ENCODE data around the gene SEZ6L2. TPM values are rescaled to one million over a fixed set of nuclear protein-coding genes. Genes with fewer than 3 reads are reported as not detected.

SEZ6L2 gene
- total RNA-seq, 1 experiment from 2014 or later = 70.7 TPM

GRCh38 chr16:29844575-29845331 lies 54.6 kb downstream of the SEZ6L2 start:
- TF ChIP-seq CTCF (IDR thresholded peaks at IDR 0.05) (no peak), POLR2AphosphoS5 (IDR thresholded peaks at IDR 0.05; ENCODE audit: low read depth, low read length) (no peak), REST (IDR thresholded peaks at IDR 0.05; ENCODE audit: insufficient read depth in 1 of 2, low read depth in 2 of 2, low read length in 1 of 2) (no peak), TCF7L2 (IDR thresholded peaks at IDR 0.05; ENCODE audit: low read depth, low read length) (no peak), SIN3A (IDR thresholded peaks at IDR 0.05; ENCODE audit: borderline replicate concordance, insufficient read depth, low read depth, low read length) (no peak)
- Histone ChIP-seq H3K36me3 (ENCODE audit: control insufficient read depth, insufficient read depth, low read length) (no peaks in the 10 kb centered on the region; the same call in 1 of the 2 replicates), H3K4me3 (ENCODE audit: low read depth in 2 of 2, low read length in 2 of 2) (no peak overlapping the region), H3K27ac (ENCODE audit: low read length) (no peak overlapping the region), H3K27me3 (ENCODE audit: control insufficient read depth, insufficient read depth, low read length) (no peaks in the 10 kb centered on the region), H3K4me1 (ENCODE audit: control insufficient read depth, insufficient read depth, low read length) (no peaks in the 10 kb centered on the region), H3K9me3 (ENCODE audit: control insufficient read depth, insufficient read depth, low read depth, low read length) (no peaks in the 10 kb centered on the region)
- ATAC-seq = no peak
- intact Hi-C loops (cut with micrococcal nuclease; ENCODE audit: unreplicated experiment) (no loop called here), in situ Hi-C loops (cut with HindIII; ENCODE audit: low pct_unique_long_range_greater_than_20kb, low sequenced_read_pairs) (no loop called here)
- ChIA-PET CTCF (no interaction called here), POLR2A (no interaction called here)
- BruUV-seq (replicated peaks) = no TSS peak
- no peak for DNase-seq (ENCODE audit: low read depth, low spot score)

GRCh38 chr16:29843931-29844330 lies 55.4 kb downstream of the SEZ6L2 start:
- H3K4me3 ChIP-seq (ENCODE audit: low read depth in 2 of 2, low read length in 2 of 2) = no peak overlapping the region
- in situ Hi-C loops (cut with HindIII; ENCODE audit: low pct_unique_long_range_greater_than_20kb, low sequenced_read_pairs) = no loop called here
- ATAC-seq = no peak
- POLR2A ChIA-PET = interaction anchor here (0.6 kb wide), 1 partner anchor 10 kb away, joined by 6 read pairs; no protein-coding TSS in a partner anchor
- H3K27me3 ChIP-seq (ENCODE audit: control insufficient read depth, insufficient read depth, low read length) = no peaks in the 10 kb centered on the region
- H3K4me1 ChIP-seq (ENCODE audit: control insufficient read depth, insufficient read depth, low read length) = no peaks in the 10 kb centered on the region
- H3K27ac ChIP-seq (ENCODE audit: low read length) = no peak overlapping the region
- no peaks in the 10 kb centered on the region for H3K9me3 ChIP-seq (ENCODE audit: control insufficient read depth, insufficient read depth, low read depth, low read length)
- H3K36me3 ChIP-seq (ENCODE audit: control insufficient read depth, insufficient read depth, low read length) = no peaks in the 10 kb centered on the region; the same call in 1 of the 2 replicates
- CTCF ChIA-PET = no interaction called here
- no peak for TF ChIP-seq TCF7L2 (IDR thresholded peaks at IDR 0.05; ENCODE audit: low read depth, low read length)
- TF ChIP-seq REST (IDR thresholded peaks at IDR 0.05; ENCODE audit: insufficient read depth in 1 of 2, low read depth in 2 of 2, low read length in 1 of 2) = no peak
- no peak for TF ChIP-seq POLR2AphosphoS5 (IDR thresholded peaks at IDR 0.05; ENCODE audit: low read depth, low read length)
- no peak for TF ChIP-seq CTCF (IDR thresholded peaks at IDR 0.05)
- no peak for TF ChIP-seq SIN3A (IDR thresholded peaks at IDR 0.05; ENCODE audit: borderline replicate concordance, insufficient read depth, low read depth, low read length)
- intact Hi-C loops (cut with micrococcal nuclease; ENCODE audit: unreplicated experiment) = no loop called here
- no peak for DNase-seq (ENCODE audit: low read depth, low spot score)
- no TSS peak for BruUV-seq (replicated peaks)
